Inflammatory macrophage treated with lipopolysaccharide for 4 hours (primary cell): ENCODE data around the gene NR5A2.
A peak's percentile ranks its signal among the peaks of the same experiment; 100 is the strongest.

Experiments
- DNase-seq: peaks from one replicate; pipeline ENCODE4 v3.0.0-alpha.2; 2020

NR5A2 gene

GRCh38 chr1:200128944-200129879, 101.7 kb downstream of the NR5A2 start:
- peak; percentile 22 for DNase-seq

- peak; percentile 81 for DNase-seq
Measured at GRCh38 chr1:200130552-200130951, 103.0 kb downstream of the NR5A2 start.

GRCh38 chr1:200131551-200132125, 104.1 kb downstream of the NR5A2 start:
- no peak for DNase-seq

- no peak for DNase-seq
Measured at GRCh38 chr1:200133123-200133522, 105.6 kb downstream of the NR5A2 start.

GRCh38 chr1:200134116-200134515, 106.6 kb downstream of the NR5A2 start:
- no peak for DNase-seq

- no peak for DNase-seq
Measured at GRCh38 chr1:200136384-200136783, 108.9 kb downstream of the NR5A2 start.

- peak; percentile 65 for DNase-seq
Measured at GRCh38 chr1:200139661-200140250, 112.2 kb downstream of the NR5A2 start.

GRCh38 chr1:200143347-200143746, 115.8 kb downstream of the NR5A2 start:
- DNase-seq: peak; percentile 25

- no peak for DNase-seq
Measured at GRCh38 chr1:200146100-200146499, 118.6 kb downstream of the NR5A2 start.

- DNase-seq: no peak
Measured at GRCh38 chr1:200147094-200147493, 119.6 kb downstream of the NR5A2 start.

GRCh38 chr1:200147742-200148141, 120.2 kb downstream of the NR5A2 start:
- DNase-seq: no peak

- DNase-seq: peak; percentile 48
Measured at GRCh38 chr1:200150006-200150405, 122.5 kb downstream of the NR5A2 start.

GRCh38 chr1:200150721-200151120, 123.2 kb downstream of the NR5A2 start:
- DNase-seq: no peak

- DNase-seq: no peak
Measured at GRCh38 chr1:200152336-200152735, 124.8 kb downstream of the NR5A2 start.

GRCh38 chr1:200153277-200154055, 126.0 kb downstream of the NR5A2 start:
- peak; percentile 65 for DNase-seq

GRCh38 chr1:200154069-200154767, 126.7 kb downstream of the NR5A2 start:
- no peak for DNase-seq

GRCh38 chr1:200157715-200158114, 130.2 kb downstream of the NR5A2 start:
- DNase-seq: no peak

GRCh38 chr1:200161801-200162200, 134.3 kb downstream of the NR5A2 start:
- no peak for DNase-seq

GRCh38 chr1:200162258-200162657, 134.7 kb downstream of the NR5A2 start:
- DNase-seq: no peak

- DNase-seq: no peak
Measured at GRCh38 chr1:200162877-200163276, 135.4 kb downstream of the NR5A2 start.

GRCh38 chr1:200163911-200164310, 136.4 kb downstream of the NR5A2 start:
- no peak for DNase-seq

- DNase-seq: no peak
Measured at GRCh38 chr1:200165493-200166220, 138.1 kb downstream of the NR5A2 start.
